Immature natural killer cell (primary cell): ENCODE measurements around the gene SSBP3. TPM values are rescaled to one million over a fixed set of nuclear protein-coding genes. Genes with fewer than 3 reads are reported as not detected.
"Not testable (repeated sequence)": the region's sequence is repeated elsewhere in the genome, so short reads cannot be mapped to it uniquely, and the experiment has no call there.

Source experiments
- DNase-seq, 3 donors: peaks; one replicate each; pipeline ENCODE4 v3.0.0; 2022; ENCODE audit warnings: mixed read lengths in 1 of 3
- H3K27ac Mint-ChIP-seq, 6 donors: one replicate each; pipeline ENCODE4 v1.8.0; 2020; ENCODE audit warnings: mixed read lengths in 6 of 6, mild to moderate bottlenecking in 5 of 6, inconsistent platforms in 4 of 6, moderate library complexity in 3 of 6
- H3K27me3 Mint-ChIP-seq, 3 donors: one replicate each; pipeline ENCODE4 v1.8.0; 2020 to 2021; ENCODE audit warnings: low read depth in 3 of 3, mild to moderate bottlenecking in 3 of 3, mixed read lengths in 3 of 3, moderate library complexity in 3 of 3, inconsistent platforms in 1 of 3
- H3K36me3 Mint-ChIP-seq, 3 donors: one replicate each; pipeline ENCODE4 v1.8.0; 2020; ENCODE audit warnings: mixed read lengths in 3 of 3, inconsistent platforms in 2 of 3, mild to moderate bottlenecking in 2 of 3
- H3K4me1 Mint-ChIP-seq, 2 donors: one replicate each; pipeline ENCODE4 v1.8.0; 2020; ENCODE audit warnings: inconsistent platforms in 2 of 2, mild to moderate bottlenecking in 2 of 2, mixed read lengths in 2 of 2, moderate library complexity in 1 of 2
- H3K4me3 Mint-ChIP-seq, 5 donors: one replicate each; pipeline ENCODE4 v1.8.0; 2020; ENCODE audit warnings: mild to moderate bottlenecking in 5 of 5, mixed read lengths in 5 of 5, inconsistent platforms in 3 of 5, moderate library complexity in 3 of 5
- H3K9me3 Mint-ChIP-seq, 6 donors: one replicate each; pipeline ENCODE4 v1.8.0; 2020; ENCODE audit warnings: mild to moderate bottlenecking in 6 of 6, mixed read lengths in 6 of 6, inconsistent platforms in 4 of 6, moderate library complexity in 3 of 6
- polyA plus RNA-seq, 3 donors: library from polyadenylated mRNA; unstranded; fragments of 300-500 nt; fragmentation: Illumina TruSeq; gene quantifications; one replicate each; pipeline ENCODE4 v1.2.3, GENCODE V29; 2021

SSBP3 gene
- polyA plus RNA-seq, 3 donors from 2014 or later, result 19.8 to 30.1 (median 21.1) TPM

- Mint-ChIP-seq H3K4me1 (peaks cover 5 to 12% of the 10 kb centered on the region in 2 donors), H3K27ac (peak overlapping the region in 3 of 6 donors; percentile 32 to 55 (median 41)), H3K36me3 (peaks cover 13 to 20% (median 14%) of the 10 kb centered on the region in 3 donors), H3K27me3 (peaks cover 2 to 23% (median 22%) of the 10 kb centered on the region in 3 donors), H3K4me3 (no peak overlapping the region), H3K9me3 (no peaks in the 10 kb centered on the region)
- DNase-seq, result no peak
Measured at GRCh38 chr1:54222711-54223110, 183.5 kb downstream of the SSBP3 start.

DNA sequence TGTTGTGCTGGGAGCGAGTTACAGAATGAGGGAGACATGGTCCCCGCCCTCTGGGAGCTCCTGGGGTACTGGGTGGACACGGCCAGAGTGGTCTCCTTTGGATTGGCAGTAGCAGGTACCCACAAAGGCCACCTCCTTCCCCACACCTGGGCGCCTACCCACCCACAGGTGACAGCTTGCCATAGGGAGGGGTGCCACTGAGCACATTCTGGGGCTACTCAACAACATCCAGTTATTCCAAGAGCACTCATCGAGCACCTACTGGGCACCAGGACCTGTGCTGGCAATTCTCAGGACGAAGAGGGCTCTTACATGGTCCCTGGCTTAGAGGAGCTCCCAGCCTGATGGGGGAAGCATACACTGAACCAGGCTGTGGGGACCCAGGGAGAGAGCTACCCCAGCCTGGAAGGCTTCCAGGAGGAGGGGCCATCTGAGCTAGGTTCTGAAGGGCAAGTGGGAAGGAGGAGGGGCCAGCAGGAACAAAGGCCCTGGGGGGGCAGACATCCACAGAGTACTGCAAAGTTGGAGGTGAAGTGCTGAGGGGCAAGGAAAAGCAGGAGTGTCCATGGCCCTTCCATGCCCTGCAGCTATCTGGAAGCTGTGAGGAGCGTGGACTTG, 184.2 kb downstream of the SSBP3 start:
- Mint-ChIP-seq H3K27ac (peak overlapping the region in 3 of 6 donors; percentile 5 to 49 (median 32)), H3K27me3 (peaks cover 2 to 23% (median 17%) of the 10 kb centered on the region in 3 donors), H3K9me3 (no peaks in the 10 kb centered on the region), H3K36me3 (peaks cover 18 to 26% (median 18%) of the 10 kb centered on the region in 3 donors), H3K4me1 (peaks cover 5 to 12% of the 10 kb centered on the region in 2 donors), H3K4me3 (no peak overlapping the region)
- no peak for DNase-seq

DNA sequence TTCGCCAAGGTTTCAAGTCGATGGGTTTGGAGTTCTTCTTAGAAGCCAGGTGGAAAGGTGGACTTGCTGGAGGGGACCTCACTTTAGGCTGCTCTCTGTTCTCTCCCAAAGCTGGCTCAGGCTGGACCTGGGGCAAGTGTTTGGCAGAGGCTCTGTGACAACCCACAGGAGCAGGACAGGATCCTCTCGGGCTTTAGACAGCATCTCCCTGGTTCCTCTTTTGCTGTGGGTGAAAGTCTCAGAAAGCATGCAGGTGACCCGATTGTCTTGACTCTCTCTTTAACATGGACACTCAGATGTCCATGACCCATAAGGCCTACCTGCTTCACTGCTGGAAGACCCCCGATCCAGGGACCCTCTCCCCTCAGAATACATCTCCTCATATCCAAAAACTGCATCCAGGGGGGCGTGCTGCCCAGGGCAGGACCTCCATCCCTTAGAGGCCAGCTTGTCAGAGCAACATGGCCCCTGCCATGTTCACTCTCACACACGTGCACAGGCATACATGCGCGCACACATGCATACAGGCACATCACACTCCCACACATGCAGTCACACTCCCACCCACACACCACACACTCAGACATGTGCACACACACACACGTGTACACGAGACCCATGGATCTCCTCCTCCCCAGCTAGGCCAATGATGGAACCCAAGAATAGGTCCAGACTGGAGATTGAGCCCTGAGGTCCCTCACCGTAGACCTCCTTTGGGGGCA, 184.9 kb downstream of the SSBP3 start:
- Mint-ChIP-seq H3K27me3 (peaks cover 4 to 23% (median 11%) of the 10 kb centered on the region in 3 donors), H3K4me3 (no peak overlapping the region), H3K36me3 (peaks cover 21 to 32% (median 22%) of the 10 kb centered on the region in 3 donors), H3K9me3 (no peaks in the 10 kb centered on the region), H3K4me1 (peaks cover 5 to 12% of the 10 kb centered on the region in 2 donors), H3K27ac (peak overlapping the region in 3 of 6 donors; percentile 42 to 63 (median 48))
- no peak for DNase-seq

DNA sequence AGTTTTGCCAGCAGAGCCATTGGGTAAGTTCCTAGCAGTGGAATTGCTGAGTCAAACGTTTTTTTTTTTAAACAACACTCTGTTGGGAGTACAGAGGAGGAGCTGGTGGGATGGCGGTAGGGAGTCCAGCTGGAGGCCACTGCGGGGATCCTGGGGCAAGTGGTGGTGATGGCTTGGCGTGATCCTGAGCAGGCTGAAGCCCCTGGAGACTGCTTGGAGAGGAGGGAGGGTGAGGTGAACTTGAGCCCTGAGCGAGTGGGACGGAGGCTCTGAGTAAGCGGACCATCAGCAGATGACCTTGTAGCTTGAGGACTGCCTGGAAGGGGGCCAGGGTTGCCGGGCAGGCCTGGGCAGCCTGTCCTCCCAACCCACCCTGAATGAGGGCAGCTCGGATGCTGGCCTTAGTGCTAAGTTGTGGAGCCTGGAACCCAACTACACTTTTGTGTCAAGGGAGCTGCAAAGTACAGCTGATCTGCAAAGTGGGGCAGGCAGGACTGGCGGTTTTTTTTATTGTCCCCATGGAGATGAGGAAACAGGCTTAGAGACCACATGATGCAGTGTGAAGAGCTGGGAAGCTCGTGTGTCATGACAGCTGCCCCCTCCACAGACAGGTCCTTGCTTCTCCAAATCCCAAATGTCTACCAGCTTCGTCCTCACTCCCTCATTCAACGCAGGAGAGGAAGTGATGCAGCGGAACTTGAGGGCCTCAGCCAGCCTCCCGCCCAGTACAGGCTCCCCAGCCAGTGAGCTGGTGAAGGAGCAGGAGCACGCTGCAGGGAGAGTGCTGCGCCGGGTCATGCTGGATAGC, 186.0 kb downstream of the SSBP3 start:
- DNase-seq, result no peak
- no peaks in the 10 kb centered on the region for H3K9me3 Mint-ChIP-seq
- H3K27me3 Mint-ChIP-seq, result peaks cover 4 to 18% (median 8%) of the 10 kb centered on the region in 3 donors
- H3K4me1 Mint-ChIP-seq, result peaks cover 5 to 12% of the 10 kb centered on the region in 2 donors
- H3K27ac Mint-ChIP-seq, result peak overlapping the region; percentile 15 to 73 (median 35)
- H3K36me3 Mint-ChIP-seq, result peaks cover 17 to 29% (median 17%) of the 10 kb centered on the region in 3 donors
- no peak overlapping the region for H3K4me3 Mint-ChIP-seq

DNA sequence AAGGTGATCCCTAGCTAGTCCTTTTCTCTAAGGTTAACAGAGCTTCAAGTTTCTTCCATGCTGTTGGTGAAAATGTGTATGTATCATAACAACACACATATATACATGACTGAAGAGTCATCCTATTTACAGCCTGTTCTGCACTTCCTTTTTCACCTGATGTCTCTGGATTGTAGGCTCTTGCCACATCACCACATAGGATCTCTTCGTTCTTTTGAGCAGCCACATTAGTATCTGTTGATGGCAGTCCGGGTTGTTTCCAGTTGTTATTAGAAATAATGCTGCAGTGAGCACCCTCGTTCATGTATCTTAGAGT, 186.5 kb downstream of the SSBP3 start:
- no peak overlapping the region for H3K4me3 Mint-ChIP-seq
- DNase-seq, result no peak
- peaks cover 2 to 13% (median 8%) of the 10 kb centered on the region in 3 donors for H3K27me3 Mint-ChIP-seq
- peak overlapping the region; percentile 15 to 73 (median 35) for H3K27ac Mint-ChIP-seq
- H3K9me3 Mint-ChIP-seq, result no peaks in the 10 kb centered on the region
- H3K4me1 Mint-ChIP-seq, result peaks cover 3 to 12% of the 10 kb centered on the region in 2 donors
- H3K36me3 Mint-ChIP-seq, result peaks cover 15 to 26% (median 17%) of the 10 kb centered on the region in 3 donors

DNA sequence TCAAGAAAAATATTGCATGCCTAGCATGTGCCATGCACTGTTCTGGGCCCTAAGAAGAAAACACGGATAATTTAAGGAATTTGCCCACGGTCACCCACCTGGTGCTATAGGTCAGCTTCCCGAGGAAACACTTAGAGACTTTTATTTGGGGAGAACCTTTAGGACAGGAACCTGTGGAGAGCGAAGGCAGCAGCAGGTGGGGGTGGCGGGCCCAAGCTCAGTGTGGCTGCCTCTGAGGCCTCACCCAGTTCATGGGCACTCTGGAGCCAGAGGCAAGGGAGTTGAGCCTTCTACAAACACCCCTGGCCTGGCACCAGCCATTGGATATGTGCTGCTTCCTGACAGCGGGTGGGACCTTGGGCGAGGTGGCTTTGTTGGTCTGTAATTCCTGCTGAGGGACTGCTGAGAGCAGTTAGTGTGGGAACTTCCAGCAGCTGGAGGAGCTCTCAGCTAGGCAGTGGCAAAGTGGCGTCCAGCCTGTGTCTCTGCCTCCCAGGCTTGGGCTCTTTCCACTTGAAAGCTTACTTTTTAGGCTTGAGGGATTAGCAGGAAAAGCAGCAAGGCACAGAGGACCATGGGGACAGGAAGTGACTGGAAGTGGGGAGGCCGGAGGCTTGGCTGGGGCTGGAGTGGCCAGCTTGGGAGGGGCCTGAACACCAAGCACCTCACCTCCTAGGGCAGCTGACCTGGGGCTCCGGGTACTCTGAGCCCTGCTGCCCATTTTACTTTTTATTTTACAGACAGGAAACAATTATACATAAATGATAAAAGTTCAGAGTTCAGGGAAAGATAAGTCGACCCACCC, 187.1 kb downstream of the SSBP3 start:
- Mint-ChIP-seq H3K27me3 (peaks cover 2 to 8% (median 6%) of the 10 kb centered on the region in 3 donors), H3K27ac (peak overlapping the region in 3 of 6 donors; percentile 6 to 67 (median 55)), H3K36me3 (peaks cover 15 to 30% (median 21%) of the 10 kb centered on the region in 3 donors), H3K4me3 (no peak overlapping the region), H3K9me3 (no peaks in the 10 kb centered on the region), H3K4me1 (peaks cover 3 to 11% of the 10 kb centered on the region in 2 donors)
- DNase-seq, result no peak

DNA sequence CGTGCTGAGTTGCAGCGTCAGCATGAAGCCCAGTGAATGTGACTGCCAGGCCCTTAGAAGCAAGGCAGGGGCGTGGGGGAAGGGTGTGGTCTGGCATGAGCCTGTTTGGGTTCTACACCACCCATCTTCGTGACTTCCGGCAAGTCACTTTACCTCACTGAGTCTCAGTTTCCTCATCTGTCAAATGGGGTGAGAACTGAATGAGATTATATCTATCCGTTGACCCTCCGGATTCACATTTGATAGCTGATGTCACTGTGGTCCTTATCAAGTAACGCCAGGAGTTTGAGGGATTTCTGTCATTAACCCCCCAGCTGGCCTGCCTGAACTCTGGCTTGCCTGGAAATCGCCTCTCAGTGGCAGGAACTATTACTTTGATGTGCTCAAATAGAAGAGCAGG, 190.7 kb downstream of the SSBP3 start:
- Mint-ChIP-seq H3K4me1 (peaks cover 0 to 1% of the 10 kb centered on the region in 2 donors), H3K4me3 (no peak overlapping the region), H3K9me3 (no peaks in the 10 kb centered on the region), H3K27ac (no peak overlapping the region), H3K36me3 (peaks cover 26 to 54% (median 31%) of the 10 kb centered on the region in 3 donors), H3K27me3 (peaks cover 2 to 4% (median 2%) of the 10 kb centered on the region in 3 donors)
- no peak for DNase-seq

DNA sequence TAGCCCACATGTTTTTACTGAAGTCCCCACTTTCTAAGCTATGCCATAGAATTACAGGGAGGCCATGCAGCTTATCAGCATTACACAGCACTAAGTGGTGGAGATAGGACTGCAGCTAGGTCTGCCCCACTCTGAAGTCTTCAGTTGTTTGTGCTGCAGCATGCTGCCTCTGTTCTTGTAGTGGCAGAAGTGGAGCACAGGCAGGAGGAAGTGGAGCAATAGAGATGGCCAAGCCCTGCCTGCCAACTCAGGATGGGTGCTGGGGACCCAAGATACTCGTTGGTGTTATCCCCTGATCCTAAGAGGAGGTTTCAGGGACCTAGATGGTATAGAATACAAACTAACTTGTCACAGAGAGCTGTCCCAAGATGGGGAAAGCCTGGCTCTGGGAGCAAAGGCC, 193.3 kb downstream of the SSBP3 start:
- H3K27ac Mint-ChIP-seq, result no peak overlapping the region

DNA sequence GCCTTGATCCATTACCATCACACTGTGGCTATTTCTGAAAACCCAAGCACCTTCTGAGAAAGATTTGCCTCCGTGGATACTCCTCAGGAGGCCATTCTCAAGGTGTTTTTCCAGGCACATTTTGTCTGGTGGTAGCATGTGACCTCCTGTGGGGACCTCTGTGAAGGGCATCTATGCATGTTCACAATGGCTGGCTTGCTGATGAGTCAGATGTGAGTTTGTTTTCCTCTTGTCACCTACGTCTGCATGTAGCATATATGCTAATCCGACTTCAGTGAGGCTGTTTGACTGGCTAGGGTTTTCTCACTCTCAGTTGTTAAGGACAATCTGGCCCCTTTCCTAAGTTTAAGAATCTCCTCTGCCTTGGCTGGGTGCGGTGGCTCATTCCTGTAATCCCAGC, 198.3 kb downstream of the SSBP3 start:
- H3K4me1 Mint-ChIP-seq, H3K9me3 Mint-ChIP-seq, H3K27me3 Mint-ChIP-seq, DNase-seq, H3K4me3 Mint-ChIP-seq, H3K27ac Mint-ChIP-seq: not testable (repeated sequence)
- peaks cover 37 to 60% (median 38%) of the 10 kb centered on the region in 3 donors for H3K36me3 Mint-ChIP-seq

More for the DNA sequence above, 193.3 kb downstream of the SSBP3 start:
- Mint-ChIP-seq H3K27me3 (peaks cover 2 to 4% (median 2%) of the 10 kb centered on the region in 3 donors), H3K9me3 (no peaks in the 10 kb centered on the region), H3K4me3 (no peak overlapping the region), H3K4me1 (no peaks in the 10 kb centered on the region), H3K36me3 (peaks cover 29 to 58% (median 40%) of the 10 kb centered on the region in 3 donors)
- no peak for DNase-seq

- H3K27ac Mint-ChIP-seq, result no peak overlapping the region
- peaks cover 0 to 3% (median 0%) of the 10 kb centered on the region in 3 donors for H3K27me3 Mint-ChIP-seq
- no peak overlapping the region for H3K4me3 Mint-ChIP-seq
- H3K9me3 Mint-ChIP-seq, result no peaks in the 10 kb centered on the region
- no peak for DNase-seq
- peaks cover 7 to 10% of the 10 kb centered on the region in 2 donors for H3K4me1 Mint-ChIP-seq
- H3K36me3 Mint-ChIP-seq, result peaks cover 37 to 55% (median 38%) of the 10 kb centered on the region in 3 donors
Measured at GRCh38 chr1:54207287-54207686, 198.9 kb downstream of the SSBP3 start.

GRCh38 chr1:54204199-54204598, 202.0 kb downstream of the SSBP3 start:
- no peak for DNase-seq
- Mint-ChIP-seq H3K9me3 (no peaks in the 10 kb centered on the region), H3K27me3 (peaks cover 0 to 3% (median 0%) of the 10 kb centered on the region in 3 donors), H3K36me3 (peaks cover 22 to 32% (median 25%) of the 10 kb centered on the region in 3 donors), H3K27ac (no peak overlapping the region), H3K4me1 (peaks cover 29 to 40% of the 10 kb centered on the region in 2 donors), H3K4me3 (no peak overlapping the region)

DNA sequence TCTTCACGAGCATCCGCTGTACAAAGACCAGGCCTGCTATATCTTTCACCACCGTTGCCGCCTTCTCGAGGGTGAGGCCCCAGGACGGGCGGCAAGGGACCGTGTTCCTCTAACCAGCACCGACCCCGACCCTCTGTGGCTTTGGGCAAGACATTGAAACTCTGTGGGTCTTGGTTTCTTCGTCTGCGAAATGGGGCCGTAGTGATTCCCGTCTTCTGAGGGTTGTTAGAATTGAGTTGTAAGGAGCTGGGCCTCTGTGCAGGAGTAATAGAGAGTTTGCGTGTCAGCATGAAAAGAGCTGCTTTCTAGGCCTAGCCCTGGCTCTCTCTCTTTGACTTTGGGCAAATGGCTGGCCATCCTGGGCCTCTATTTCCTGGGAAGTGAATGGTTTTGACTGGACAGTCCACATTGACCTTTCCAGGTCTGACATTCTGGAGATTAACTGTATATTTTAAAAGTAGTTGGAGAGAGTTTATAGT, 205.6 kb downstream of the SSBP3 start:
- peak overlapping the region; percentile 88 to 94 (median 93) for H3K4me3 Mint-ChIP-seq
- peaks cover 0 to 2% (median 0%) of the 10 kb centered on the region in 3 donors for H3K27me3 Mint-ChIP-seq
- H3K4me1 Mint-ChIP-seq, result peaks cover 30 to 45% of the 10 kb centered on the region in 2 donors
- peaks cover 4 to 11% (median 11%) of the 10 kb centered on the region in 3 donors for H3K36me3 Mint-ChIP-seq
- DNase-seq, result no peak
- H3K9me3 Mint-ChIP-seq, result no peaks in the 10 kb centered on the region
- peak overlapping the region; percentile 74 to 92 (median 82) for H3K27ac Mint-ChIP-seq
